NCI-H82 (cell line): ENCODE measurements around the gene TRAPPC11.

ENCODE experiments used
- DNase-seq: peaks from one replicate; lab custom pipeline; 2025; lab: John Stamatoyannopoulos, UW

Gene TRAPPC11

DNA sequence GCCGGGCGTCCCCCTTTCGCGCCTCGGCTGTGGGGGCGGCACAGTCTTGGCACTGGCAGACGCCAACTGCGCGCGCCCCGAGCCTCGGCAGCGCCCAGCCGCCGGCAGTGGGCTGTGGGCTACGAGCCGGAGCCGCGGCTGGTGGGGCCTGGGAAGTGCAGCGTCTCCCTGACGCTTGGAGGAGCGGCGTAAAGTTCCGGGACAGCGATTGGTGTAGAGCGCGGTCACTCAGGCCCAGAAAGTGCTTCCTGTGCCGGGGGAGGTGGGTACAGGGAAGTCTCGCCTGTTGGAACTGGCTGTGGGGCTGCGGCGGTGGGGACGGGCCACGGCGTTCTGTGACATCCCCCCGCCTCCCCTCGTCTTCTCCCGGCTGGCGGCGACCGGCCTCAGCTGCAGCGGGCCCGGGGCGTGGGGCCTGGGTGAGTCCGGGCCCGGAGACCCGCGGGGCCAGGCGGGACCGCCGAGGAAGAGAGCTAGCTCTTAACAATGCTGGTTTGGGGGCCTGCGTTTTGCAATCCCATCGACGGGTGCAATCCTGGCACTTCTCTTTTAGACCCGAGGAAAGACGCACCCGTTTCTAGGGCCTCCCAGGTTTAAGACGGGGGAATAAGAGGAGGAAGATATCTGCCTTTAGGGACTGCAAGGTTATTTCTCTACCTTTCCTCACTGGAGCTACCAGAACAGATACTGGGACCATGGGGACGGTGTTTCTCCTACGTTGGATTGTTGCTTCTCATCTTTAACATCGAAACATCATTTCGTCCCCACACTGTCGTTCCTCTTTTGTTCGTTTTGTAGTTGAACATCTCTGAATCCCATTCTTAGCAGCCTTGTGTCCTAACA lies at the start of gene TRAPPC11, which contains the start of gene RWDD4:
Gene TRAPPC11, plus strand, starts transcription at position 265 of the 843 bp plus-strand sequence. CDS start 4,575 bp downstream, outside the sequence.
Gene RWDD4, minus strand, starts transcription at position 157 of the 843 bp plus-strand sequence. CDS start 233 bp downstream, outside the sequence.
- peak; percentile 97 for DNase-seq

DNA sequence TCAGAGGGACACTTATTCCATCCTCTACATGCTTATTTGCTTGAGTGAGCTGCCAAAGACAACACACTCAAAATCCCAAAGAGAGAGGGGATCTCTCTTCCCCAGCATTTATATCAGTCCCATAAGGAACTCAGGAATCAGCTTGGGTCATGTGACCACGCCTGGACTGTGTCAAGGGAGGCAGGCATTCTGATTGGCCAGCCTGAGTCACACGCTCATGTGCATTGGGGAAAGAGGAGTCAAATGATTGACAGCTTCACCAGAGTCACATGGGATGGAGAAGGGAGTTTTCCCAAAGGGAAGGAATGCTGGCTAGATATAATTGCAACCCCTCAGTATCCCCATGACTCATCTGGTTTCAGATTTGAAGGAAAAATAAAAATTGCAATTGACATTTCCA lies 49.1 kb upstream of the TRAPPC11 start:
- no peak for DNase-seq

DNA sequence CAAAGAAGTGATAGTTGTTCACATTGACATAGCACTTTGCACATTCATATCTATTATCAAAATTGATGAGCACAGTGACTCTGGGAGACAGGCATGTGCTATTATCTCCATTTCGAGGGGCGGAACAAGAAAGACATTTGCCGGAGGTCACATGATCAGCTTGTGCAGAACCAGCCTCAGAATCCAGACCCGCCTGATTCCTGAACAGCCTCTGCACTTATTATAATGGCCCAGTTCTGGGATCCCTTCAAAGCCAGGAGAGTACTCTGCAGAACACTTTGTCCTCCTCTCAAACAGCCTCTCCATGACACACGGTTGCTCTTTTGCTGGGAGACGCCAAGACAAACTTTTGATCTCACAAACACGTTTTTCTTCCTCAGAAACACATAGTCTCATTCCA lies 48.5 kb upstream of the TRAPPC11 start:
- DNase-seq = no peak

DNA sequence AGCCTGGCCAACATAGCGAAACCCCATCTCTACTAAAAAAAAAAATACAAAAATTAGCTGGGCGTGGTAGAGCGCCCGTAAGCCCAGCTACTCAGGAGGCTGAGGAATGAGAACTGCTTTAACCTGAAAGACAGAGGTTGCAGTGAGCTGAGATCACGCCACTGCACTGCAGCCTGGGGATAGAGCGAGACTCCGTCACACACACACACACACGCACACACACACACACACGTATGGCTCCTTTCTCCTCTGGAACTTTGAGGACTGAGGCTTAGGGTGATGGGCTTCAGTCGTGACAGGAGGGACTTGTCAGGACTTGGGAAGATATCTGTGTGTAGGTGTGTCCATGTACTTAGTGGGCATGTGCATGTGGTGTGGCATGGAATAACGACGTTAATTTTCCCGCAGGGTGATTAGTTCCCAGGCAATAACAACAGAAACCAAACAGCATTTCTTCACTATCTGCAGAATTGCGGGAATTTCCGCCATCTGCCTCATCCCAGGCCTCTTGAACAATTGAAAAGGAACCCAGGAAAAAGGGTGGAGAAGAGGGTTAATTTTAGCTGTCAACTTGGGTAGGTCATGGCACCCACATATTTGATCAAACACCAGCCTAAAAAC lies 47.8 kb upstream of the TRAPPC11 start:
- no peak for DNase-seq

DNA sequence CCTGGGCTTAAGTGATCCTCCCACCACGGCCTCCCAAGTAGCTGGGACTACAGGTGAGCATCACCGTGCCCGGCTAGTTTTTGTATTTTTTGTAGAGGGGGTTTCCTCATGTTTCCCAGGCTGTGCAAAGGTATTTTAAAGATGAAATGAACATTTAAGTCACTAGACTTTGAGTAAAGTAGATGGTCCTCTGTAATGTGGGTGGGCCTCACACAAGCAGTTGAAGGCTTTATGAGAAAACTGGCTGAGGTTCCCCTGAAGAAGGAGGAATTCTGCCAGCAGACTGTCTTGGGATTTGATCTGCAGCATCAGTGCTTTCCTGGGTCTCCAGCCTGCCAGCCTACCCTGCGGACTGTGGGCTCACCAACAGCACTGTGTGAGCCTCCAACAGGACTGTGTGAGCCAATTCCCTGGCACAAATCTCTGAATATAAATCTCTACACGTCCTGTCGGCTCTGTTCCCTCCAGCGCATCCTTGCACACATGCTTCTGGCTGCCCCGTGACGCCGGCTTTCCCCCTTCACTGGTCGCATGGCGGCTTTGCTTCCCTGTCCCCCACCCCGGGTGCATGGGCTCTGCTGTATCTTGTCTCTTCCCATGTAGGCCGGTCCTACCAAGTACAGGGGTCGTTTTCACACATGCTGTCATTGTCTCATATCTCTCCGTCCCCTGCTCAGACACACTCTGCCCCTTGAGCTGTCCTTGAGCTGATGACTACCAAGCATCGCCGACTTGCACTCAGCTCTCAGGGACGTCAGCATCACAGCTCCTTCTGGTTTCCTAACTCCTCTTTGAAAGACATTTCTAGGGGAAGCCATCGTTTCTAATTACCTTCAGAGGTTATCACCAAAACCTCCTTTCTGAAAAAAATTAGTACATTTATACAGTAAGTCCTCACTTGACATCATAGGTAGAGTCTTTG lies 46.5 kb upstream of the TRAPPC11 start:
- DNase-seq = no peak

DNA sequence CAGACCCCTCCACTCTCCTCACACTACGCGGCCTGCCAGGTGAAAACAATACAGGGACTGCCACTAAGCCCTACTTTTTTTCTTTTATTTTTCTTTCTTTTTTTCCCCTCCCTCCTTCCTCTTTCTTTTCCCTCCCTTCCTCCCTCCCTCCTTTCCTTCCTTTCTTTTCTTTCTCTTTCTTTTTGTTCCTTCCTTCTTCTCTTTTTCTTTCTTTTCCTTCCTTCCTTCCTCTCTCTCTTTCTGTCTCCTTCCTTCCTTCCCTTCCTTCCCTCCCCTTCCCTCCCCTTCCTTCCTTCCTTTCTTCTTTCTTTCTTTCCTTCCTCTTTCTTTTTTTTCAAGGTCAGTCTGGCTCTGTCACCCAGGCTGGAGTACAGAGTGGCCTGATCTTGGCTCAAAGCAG lies 42.0 kb upstream of the TRAPPC11 start:
- DNase-seq = no peak

DNA sequence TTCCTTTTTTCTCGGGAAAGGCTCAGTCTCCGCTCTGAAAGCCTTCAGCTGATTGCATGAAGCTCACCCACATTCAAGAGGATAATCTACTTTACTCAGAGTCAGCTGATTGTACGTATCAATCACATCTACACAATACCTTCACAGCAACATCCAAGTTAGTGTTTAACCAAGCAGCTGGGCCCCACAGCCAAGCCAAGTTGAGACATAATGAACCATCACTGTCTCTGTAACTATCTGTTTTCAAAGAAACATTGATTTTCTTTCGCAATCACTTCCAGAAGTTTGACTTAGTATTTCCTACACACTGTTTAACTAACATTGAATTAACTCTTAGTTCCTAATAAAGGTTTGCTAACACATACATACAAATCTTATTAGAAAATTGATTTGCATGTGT lies 40.4 kb upstream of the TRAPPC11 start:
- peak; percentile 51 for DNase-seq

DNA sequence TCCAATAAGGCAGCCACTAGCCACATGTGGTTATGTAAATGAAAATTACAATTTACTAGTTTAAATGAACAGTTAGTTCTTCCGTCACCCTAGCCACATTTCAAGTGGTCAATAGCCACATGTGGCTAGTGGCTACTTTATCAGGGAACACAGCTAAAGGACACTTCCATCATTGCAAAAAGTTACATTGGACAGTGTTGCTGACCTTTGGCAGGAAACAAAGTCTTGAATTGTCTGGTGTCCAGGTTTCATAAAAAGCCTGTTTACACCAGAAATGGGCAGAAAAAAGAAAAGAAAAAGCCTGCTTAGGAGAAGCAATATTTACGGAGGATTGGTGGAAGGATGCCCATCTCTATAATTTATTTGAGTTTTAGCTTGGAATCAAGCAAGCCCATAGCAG lies 38.7 kb upstream of the TRAPPC11 start:
- no peak for DNase-seq

DNA sequence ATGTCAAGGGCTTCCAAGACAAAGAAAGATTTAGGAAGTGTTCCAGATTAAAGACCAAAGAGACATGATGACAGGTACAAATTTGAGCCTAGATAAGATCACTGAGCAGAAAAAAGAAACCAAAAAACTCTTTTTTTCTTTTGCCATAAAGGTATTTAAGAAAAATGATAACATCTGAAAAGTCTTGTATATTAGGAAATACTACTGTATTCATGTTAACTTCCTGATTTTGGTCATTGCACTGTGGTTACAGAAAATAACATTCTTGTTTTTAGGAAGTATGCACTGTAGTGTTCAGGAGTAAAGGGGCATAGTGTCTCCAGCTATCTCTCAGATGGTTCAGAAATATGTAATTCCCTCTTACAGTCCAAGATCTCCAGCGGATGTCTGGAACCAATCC lies 37.2 kb upstream of the TRAPPC11 start:
- no peak for DNase-seq

DNA sequence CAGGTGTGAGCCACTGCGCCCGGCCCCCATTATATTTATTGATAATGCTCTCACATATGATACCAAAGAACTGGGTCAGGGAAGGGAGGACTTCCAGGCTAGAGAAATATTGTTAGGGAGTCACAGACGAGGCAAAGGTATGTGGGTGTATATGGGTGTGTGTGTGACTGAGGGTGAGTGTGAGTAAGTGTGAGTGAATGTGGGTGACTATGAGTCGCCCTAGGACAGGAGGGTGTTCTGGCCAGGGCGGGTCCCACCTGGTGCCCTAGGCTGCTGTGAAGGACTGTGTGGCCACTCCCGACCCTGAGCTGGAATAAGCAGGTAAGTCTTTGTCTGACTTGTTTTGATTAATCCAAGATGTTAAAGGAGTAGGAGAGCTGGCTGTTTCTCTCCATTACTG lies 34.5 kb upstream of the TRAPPC11 start:
- DNase-seq = no peak

DNA sequence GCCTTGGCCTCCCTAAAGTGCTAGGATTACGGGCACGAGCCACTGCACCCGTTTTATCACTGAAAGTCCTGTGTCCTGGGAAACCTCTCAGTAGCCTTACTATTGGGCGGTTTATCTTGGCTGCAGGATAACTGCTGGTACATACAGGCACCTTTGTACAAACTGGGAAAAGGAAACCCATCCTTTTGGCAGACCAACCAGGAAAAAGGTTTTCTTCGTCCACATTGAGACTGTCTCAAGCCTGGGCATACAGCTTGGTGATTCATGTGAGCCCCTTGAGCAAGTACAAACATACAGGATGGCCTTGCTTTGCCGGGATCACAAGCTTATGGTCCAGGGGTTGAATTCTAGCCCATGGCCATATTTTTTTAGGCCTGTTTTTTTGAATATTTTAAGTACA lies 32.9 kb upstream of the TRAPPC11 start:
- no peak for DNase-seq

DNA sequence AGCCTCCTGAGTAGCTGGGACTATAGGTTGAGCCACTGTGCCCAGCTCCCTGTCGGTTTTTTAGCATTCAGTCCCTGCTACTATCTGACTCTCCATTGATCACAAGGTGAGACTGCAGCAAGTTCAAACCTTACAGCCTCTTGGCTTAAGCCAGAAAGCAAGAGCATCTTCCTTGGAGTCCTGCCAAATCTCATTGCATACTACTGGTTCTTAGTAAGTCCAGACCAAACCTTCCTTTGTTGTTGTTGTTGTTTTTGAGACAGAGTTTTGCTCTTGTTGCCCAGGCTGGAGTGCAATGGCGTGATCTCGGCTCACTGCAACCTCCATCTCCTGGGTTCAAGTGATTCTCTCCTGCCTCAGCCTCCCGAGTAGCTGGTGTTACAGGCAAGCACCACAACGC lies 31.8 kb upstream of the TRAPPC11 start:
- peak; percentile 5 for DNase-seq

DNA sequence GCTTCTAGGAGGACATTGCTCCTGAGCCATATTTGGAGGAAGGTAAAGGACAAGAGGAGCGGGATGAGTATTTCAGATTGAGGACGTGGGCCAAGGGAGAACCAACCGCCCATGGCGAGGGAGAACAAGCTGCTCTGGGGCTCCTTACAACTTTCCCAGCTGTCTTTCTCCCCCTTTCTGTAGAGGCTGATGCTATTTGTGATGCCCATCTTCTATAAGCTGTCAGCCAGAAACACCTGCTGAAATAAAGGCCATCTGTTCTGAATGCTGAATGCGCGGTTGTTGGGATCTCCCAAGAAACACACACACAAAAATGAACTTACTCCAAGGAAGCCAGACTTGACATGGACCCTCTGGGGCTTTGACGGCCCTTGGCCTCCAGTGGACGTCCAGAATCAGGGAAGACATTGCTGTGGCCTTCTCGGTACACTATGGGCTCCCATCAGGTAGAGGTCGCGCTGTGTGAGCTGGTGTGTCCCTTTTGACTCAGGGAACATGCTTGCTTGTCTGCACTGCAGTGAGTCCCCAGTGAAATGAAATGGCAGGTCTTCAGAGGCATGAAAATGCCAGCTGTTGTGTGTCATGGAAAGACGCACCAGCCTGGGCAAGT lies 31.0 kb upstream of the TRAPPC11 start:
- DNase-seq = peak; percentile 32

DNA sequence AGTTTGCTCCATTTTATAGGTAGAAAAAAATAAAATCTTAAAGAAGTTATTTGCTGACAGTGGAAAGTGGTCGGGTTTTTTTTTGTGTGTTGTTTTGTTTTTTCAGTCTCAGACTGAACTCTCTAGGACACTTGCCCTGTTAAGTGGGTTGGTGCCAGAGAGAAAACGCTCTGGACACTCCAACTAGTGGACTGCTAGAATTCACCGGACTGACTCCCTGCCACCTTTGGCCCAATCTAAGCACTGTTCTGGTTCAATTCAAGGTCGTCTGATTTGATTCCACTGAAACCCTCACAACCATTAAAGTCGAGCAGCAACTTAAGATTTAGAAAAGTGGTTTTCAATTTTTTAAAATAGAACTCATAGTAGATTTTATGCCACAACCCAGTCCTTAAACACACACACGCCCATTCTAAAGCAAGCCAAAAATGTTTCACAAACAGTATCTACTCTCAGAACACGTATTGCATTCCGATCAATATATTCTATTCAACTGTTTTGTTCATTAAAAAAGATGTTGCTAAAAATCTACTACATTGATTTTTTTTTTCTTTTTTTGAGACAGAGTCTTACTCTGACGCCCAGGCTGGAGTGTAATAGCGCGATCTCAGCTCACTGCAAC lies 27.4 kb upstream of the TRAPPC11 start:
- DNase-seq = no peak

DNA sequence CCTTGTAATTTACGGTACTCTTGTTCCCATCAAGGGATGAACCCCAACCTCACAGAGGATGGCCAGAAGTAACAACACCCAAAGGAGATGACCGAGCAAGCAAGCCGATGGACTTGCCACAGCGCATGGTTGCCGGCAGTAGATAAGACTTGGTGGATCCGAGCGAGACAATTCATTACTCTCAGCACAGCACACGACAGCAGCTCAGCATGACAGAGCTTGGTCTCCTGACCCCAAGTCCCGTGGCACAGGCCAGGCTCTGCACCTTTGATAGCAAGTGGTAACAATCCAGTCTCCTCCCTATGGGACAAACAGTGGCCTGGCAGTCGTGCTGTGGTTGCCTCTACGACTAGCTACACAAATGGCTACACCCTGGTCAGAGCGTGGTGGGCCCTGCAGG lies 26.4 kb upstream of the TRAPPC11 start:
- no peak for DNase-seq

DNA sequence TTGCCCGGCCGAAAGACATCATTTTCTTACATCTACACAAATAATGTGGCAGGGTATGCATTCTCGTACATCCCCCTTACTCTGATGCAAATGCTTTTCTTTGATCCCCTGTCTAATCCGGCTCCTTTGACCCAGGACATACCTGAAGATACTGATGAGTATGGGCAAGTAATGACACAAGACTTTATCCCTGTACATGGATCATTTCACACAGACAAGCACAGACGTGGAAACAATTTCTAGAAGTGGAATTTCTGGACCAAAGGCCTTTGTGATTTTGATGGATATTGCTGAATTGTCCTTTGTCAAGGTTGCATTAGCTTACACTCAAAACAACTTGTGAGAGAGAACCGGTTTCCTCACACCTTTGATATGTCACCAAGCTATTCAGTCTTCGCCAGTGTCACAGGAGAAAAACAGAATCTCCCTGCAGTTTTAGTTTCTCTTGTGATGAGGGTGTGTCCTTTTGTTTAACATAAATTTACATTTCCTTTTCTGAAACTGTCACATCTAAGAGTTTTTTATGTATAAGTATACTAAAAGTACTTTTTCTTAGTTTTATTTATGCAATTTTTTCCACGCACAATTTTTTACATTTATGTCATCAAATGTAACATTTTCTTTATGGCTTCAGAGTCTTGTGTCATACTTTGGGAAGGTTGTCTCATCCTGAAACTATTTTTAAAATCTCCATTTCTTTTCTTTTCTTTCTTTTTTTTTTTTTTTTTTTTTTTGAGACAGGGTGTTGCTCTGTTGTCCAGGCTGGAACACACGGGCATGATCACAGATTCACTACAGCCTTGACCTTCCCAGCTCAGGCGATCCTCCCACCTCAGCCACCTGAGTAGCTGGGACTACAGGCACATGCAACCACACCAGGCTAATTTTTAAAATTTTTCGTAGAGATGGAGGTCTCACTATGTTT lies 25.4 kb upstream of the TRAPPC11 start:
- DNase-seq = no peak

DNA sequence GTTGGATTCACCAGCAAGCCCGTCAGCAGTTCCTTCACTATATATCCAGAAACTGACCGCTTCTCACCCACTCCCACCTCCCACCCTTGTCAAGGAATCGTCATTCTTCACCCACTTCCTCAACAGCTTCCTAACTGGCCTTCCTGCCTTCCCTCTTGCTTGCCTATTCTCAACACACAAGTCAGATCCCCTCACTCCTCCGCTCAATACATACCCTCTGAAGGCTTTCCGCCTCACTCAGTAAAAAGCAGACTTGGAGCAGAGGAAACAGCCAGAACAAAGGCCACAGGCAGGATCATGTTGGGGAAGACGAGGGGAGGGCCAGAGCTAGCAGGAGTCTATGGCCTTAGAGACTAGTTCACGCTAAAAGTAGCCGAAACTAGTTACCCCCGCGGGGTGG lies 23.8 kb upstream of the TRAPPC11 start:
- no peak for DNase-seq

DNA sequence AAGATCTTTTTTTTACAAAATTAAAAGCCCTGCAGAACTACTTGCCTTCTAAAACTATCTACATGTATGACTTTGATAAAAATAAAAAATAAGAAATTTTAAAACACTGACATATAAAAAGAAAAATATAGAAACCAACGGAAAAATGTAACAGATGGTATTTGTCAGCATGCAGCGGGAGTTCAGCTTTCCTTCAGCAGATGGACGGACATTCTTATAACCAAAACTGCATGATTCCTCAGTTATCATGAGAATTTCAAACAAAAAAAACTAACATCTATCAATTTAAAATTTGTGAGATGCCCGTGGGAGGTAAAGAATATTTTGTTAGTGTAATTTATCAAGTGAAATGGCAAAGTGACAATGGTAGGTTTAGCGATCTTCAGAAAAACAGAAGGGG lies 23.4 kb upstream of the TRAPPC11 start:
- no peak for DNase-seq

DNA sequence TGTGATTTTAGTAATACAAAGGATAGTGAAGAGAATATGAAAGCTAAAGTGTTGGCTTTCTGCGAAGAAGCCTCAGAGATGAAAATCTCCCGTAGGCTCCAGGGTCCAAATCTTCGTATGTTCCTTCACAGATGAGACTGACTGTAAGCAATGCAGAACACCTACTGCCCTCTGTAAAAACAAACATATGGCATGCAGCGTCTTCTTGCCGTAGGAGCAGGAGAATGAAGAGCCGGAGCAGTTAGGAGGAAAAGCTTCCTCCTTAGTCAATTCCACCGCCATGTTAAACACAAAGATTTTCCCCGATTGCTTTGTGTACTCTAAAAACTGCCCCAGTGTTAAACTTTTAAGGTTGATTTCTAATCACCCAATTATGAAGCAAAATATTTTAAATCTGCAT lies 22.6 kb upstream of the TRAPPC11 start:
- no peak for DNase-seq

DNA sequence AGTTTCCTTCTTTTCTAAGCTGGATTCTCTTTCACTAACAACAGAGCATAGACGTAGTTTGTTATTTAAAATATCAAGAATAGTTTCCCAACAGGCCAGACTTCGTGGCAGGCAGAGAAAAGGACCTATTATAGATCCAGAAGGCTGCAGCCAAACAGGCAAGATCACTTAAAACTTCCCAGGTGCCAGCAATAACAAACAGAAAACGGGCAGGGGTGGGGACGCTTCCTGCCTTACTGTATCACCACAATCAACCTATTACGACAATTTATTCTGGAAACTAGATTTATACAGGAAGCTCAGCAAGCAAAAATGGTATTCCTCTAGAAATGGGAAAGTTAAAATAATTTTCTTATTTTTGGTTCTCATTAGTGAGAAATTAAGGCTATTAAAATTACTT lies 22.2 kb upstream of the TRAPPC11 start:
- DNase-seq = no peak
